Neural progenitor cell (in vitro differentiated cells): ENCODE data around the gene NKD1.

Experiments
- CTCF ChIP-seq: fragments of 200-600 bp; sonication (generic); IDR thresholded peaks from 2 replicates; pipeline ENCODE4 v1.5.1; 2017; ENCODE audit warnings: antibody characterized with exemption, mild to moderate bottlenecking
- EZH2 ChIP-seq: fragments of 200-600 bp; sonication (generic); IDR thresholded peaks from 2 replicates; pipeline ENCODE4 v1.6.1; 2017; ENCODE audit warnings: antibody characterized with exemption, mild to moderate bottlenecking, moderate library complexity
- EZH2phosphoT487 ChIP-seq: fragments of 200-600 bp; sonication (generic); IDR thresholded peaks from 2 replicates; pipeline ENCODE4 v1.6.1; 2017; ENCODE audit warnings: antibody characterized with exemption

GRCh38 chr16:50607970-50608557 is 59.9 kb downstream of the NKD1 start:
- TF ChIP-seq CTCF (no peak), EZH2phosphoT487 (no peak), EZH2 (no peak)
